SH-SY5Y (cell line): Measurements from ENCODE around the gene BMP10.

ENCODE experiments used
- GATA2 ChIP-seq: IDR thresholded peaks from 2 replicates; pipeline ENCODE4 v1.6.1; 2011; ENCODE audit warnings: mild to moderate bottlenecking, low read depth, low read length
- GATA3 ChIP-seq: IDR thresholded peaks from 2 replicates; pipeline ENCODE4 v1.6.1; 2011; ENCODE audit warnings: low read depth, mild to moderate bottlenecking, low read length, moderate library complexity

BMP10 gene

DNA sequence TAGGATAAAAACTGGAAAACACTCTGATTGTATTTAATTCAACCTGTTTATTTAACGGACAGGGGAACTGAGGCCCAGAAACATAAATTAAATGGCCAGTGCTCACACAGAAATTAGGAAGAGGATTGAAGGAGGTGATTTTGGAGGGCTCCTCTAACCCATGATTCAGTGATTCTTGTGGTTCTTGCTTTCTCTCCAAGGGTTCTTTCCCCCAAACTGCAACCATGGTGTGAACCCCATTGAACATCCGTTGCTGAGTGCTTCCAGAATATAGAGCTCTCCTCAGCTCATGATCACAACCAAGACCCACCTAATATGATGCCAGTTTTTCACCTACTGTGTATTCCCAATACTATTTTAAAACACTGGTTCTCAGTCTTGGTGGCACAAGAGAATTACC, 41.4 kb downstream of the BMP10 start:
- no peak for TF ChIP-seq GATA3
- TF ChIP-seq GATA2, result no peak

DNA sequence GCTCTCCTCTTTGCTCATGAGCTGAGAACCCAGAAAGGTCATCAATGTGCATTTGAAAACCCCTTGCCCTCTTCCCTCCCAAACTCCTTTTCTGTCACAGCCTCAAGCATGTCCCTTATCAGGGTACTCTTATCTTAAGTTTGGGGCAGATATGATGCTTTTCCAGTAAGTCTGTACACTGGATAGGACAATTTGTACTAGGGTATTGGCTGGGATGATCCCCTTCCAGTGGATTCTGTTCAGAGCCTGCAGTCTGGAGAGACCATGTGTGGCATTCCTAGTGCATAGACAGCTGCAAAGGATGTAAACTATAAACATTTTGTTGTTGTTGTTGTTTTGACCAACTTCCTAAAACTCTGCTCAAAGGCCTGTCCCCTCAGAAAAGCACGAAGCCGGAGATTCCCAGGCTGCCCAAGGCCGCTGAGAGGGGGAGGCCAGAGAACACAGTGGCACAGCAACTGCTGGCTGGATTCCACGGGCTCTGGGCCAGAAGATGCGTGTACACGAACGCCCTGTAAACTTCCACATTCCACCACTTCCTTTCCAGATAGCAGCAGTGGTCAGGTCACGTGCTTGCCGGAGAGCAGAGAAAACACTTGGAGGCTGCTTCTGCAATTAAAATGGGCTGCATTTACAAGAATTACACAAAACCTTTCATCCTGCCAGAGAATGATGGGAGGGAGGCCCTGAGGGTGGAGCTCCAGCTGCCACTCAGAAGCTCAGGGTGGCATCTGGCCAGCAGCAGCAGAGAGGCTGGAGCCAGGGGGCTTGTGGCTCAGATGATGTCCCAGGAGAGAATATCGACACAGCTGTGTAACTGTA, 42.1 kb downstream of the BMP10 start:
- TF ChIP-seq GATA2, result no peak
- TF ChIP-seq GATA3, result no peak

DNA sequence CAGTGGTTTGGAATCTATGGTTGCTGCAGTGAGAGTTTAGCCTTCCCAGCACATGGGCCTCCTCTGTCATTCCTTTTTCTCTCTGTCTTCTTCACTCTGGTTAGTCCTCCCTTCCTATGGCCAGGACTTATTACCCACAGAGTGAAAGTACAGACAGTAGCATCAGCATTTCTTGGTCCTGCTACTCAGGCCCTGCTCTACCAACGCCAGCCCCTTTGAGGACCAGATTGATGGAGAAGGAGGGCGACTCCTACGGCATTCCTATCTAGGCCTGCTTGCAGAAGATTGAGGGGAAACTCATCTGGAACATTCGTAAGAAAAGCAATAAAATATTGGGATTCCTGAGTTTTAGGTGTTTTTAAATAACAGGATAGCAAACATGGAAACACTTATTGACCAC, 43.5 kb downstream of the BMP10 start:
- TF ChIP-seq GATA3, result no peak
- no peak for TF ChIP-seq GATA2

DNA sequence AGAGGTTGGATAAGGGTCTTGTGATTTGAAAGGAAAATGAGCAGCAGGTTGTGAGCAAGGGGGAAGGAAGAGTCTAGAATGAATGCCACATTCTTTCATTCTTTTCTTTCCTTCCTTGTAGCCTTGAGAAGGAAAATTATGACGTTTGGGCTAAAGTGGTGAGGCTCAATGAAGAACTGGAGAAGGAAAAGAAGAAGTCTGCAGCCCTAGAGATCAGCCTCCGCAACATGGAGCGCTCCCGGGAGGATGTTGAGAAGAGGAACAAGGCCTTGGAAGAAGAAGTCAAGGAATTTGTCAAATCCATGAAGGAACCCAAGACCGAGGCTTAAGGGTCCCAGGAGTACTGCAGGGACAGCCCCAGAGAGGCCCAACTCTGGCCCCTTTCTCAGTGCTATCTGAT, 45.3 kb downstream of the BMP10 start:
- TF ChIP-seq GATA3 (no peak), GATA2 (no peak)

DNA sequence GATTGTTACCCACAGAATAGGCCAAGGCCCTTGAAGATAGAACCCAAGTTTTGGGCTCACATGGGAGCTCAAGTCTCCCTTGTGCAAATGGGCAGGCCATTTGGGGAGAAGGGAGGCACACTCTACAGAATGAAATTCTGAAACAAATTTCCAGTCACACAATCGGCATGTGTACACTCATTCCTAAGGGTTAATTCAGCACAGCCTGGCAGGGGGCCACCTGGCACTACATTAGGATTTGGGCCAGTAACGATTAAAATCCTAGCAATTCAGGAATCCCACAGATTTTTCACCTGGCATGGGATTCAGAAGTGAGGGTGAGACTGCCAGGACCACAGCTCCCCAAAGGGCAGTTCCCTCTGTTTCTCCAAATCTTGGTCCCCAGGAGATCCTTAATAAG, 46.4 kb downstream of the BMP10 start:
- no peak for TF ChIP-seq GATA2
- TF ChIP-seq GATA3, result no peak

DNA sequence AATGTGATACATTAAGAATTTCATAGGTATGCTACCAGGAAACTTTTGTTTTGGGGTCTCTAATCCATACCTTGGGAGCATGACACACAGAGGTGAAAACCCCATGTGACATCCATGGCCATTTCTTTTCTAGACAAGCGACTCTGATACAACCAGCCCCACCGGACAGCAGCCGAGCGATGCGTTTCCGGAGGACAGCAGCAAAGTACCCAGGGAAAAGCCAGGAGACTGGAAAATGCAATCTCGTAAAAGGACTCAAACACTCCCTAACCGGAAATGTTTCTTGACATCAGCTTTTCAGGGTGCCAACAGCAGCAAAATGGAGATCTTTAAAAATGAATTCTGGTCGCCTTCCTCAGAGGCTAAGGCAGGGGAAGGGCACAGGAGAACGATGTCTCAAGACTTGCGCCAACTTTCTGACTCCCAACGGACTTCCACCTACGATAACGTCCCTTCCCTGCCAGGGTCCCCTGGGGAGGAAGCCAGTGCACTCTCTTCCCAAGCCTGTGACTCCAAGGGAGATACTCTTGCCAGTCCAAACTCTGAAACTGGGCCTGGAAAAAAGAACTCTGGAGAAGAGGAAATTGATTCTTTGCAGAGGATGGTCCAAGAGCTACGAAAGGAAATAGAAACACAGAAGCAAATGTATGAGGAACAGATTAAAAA, 48.9 kb downstream of the BMP10 start:
- no peak for TF ChIP-seq GATA2
- no peak for TF ChIP-seq GATA3

DNA sequence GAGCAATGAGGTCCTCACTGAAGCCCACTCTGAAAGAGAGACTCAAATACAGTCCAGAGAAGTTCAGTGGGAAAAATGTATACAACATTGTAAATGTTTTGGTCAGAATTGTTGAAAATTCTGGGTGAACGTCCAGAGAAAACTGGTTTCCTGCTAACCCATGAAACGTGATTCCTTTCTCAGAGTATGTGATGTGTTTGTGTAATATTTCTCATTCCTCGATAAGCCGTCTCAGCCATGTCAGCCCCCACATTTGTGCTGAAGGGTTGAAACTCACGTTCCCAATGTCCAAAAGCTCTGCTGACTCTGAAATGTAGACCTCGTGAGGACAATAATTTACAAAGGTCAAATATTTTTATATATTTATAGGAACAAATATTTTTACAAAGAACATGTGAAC, 51.6 kb downstream of the BMP10 start:
- no peak for TF ChIP-seq GATA2
- TF ChIP-seq GATA3, result no peak

DNA sequence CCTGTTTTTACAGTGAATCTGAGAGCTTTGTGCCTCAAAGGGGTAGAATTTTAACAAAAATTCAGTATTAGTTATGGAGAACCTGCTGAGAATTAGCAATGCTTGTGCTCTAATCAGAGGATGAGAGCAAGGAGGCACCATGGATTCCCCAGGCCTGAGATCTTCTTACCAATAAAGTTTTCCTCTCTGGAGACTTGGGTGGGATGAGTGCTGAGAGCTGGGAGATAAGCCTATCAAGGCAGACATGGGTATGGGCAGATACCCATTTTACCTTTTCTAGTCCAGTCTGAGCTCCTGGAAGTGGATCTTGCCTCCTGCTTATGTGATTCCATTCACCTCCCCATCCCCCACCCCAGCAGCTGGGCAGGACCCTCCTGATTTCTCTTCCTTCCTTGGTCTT, 53.9 kb downstream of the BMP10 start:
- TF ChIP-seq GATA3, result no peak
- TF ChIP-seq GATA2, result no peak
